ENCODE measurements around the gene TRABD2B.

The TRABD2B gene

DNA sequence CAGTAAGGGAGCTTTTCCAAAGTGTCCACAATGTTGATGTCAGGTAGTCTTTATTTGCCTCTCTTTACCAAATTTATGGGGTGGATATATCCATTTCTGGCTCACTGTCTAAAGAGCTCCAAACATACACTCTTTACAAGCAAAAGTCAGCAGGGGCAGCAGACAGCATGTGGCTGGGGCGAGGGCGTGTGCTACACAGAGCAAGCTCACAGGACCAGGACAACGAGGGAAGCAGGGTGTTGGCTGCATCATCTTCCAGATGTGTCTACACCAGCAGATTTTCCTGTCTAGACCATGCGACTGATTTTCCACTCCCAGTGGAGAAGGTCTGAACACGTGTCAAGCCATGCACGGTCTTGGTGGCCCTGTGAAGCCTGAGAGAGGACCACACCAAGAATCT lies 123.8 kb downstream of the TRABD2B start:
- DNase-seq, result no peak

DNA sequence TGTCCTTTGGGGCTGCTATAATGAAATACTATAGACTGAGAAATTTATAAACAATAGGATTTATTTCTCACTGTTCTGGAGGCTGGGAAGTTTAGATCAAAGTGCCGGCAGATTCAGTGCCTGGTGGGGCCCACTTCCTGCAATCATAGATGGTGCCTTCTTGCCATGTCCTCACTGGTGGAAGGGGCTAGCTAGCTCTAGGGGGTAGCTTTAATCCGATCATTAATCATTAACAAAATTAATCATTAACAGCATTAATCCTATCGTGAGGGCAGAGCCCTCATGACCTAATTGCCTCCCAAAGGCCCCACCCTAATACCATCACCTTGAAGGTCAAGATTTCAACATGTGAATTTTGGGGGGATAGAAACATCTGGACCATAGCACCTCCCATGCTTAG lies 124.3 kb downstream of the TRABD2B start:
- DNase-seq, result no peak

DNA sequence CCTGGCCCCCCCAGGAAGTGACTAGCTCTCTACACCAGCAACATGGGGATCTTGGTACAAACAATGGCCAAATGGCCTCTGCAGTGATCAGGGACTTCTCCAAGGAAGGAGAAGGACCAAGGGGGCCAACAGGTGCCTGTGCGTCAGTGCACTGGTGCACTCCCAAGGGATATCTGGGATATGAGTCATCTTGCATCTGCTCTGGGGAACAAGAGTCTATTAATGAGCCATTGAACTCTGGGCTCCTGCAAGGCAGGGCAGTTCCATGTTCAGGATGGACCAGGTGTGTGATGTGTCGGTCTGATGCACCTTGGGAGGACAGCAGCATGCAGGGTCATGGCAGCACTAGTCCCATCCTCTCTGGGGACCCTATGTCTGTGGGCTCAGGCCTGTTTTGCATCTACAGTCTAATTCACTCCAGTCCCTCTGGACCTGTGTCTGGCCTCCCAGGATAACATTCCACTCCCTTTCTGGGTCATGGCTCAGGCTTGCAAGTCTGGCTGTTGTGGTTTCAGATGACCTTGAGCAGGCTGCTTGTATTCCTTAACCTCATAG lies 125.3 kb downstream of the TRABD2B start:
- DNase-seq, result no peak

DNA sequence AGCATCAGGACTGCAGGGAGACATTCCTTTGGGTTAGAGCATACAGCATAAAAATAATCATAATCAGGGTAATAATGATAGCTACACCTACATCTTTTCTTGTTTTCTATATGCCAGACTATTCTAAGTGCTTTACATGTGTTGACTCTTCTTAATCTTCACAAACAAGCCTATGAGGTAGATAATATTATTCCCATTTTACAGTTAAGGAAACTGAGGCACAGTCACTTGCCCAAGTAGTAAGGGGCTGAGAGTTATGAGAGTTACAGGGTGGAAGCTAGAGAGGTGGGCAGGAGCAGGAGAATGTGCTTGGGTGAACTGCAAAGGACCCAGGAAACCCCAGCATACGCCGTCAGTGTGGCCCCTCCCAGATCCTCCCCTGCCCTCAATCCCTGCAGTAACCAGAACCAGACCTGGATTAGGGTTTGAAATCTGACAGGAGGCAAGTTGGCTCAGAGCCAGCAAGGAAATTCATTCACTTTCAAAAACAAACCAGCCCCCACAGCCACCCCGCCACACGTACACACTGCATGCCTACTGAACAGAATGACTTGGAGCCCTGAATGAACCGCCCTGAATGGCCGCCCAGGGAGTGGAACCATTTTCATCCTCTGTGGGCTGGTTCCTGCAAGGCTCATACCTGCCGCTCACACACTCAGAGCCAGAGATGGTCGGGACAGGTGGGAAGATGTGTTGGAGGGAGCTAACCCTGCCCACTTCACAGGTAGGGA lies 126.1 kb downstream of the TRABD2B start:
- DNase-seq, result no peak

DNA sequence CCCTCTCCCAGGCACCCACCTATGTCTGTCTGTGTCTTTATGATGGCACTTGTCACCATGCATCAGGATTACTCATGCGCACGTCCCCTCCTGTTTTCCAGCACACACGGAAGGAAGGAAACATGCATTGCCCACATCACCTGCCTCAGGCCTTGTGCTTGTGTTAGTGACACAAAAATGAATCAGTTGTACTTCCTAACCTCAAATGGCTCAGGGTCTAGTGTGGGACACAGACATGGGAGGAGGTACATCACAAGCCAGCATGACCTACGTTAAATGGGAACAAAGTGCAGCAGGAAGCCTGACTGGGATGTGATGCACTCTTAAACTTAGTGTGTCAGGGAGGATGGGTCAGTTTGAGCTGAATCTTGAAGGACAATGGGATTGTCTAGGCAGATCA lies 126.7 kb downstream of the TRABD2B start:
- DNase-seq, result no peak

DNA sequence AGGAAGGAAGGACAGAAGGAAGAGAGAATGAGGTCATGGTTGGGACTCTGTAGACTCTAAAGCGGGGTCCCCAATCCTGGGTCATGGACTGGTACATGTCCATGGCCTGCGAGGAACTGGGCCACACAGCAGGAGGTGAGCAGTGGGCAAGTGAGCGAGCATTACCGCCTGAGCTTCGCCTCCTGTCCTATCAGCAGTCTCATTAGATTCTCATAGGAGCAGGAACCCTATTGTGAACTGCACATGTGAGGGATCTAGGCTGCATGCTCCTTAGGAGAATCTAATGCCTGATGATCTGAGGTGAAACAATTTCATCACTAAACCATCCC lies 128.9 kb downstream of the TRABD2B start:
- DNase-seq, result no peak

DNA sequence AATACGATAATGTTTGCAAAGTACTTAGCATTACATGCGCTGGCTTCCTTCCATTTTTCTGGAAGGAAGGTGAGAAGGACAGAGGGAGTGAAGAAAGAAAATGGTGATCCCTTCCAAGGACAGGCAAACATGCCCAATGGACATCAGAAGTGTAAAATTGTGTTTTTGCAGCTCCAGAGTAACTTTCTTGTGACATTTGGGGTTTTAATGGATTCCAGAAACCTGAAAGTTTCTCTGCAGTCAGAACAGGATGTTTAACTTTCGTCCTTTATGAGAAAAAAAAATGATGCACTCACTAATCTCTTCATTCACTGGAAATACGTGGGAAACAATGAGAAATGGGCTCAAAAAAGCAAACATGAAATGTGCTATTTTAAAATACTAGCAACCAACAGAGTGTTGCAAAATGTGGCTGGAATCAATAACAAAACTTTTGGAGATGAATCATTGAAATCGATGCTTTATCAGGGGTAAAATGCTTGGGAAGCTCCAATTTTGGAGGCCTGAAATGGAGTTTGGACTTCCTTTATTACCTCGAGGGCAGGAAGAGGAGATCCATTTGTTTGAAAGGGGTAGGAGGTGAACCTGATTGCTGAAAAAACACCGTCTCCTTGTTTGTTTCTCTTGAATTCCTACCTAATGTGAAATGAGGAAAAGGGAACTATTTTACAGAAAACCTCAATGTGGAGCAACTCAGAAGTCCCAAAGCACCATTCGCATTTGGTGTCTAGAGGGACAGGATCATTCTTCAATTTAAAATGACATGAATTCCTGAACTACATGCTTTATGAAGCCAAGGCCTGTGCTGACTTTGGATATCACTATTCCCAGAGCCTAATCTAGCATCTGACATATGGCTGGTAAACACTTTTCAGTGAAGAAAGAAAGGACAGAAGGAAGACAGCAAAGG lies 129.5 kb downstream of the TRABD2B start:
- no peak for DNase-seq

DNA sequence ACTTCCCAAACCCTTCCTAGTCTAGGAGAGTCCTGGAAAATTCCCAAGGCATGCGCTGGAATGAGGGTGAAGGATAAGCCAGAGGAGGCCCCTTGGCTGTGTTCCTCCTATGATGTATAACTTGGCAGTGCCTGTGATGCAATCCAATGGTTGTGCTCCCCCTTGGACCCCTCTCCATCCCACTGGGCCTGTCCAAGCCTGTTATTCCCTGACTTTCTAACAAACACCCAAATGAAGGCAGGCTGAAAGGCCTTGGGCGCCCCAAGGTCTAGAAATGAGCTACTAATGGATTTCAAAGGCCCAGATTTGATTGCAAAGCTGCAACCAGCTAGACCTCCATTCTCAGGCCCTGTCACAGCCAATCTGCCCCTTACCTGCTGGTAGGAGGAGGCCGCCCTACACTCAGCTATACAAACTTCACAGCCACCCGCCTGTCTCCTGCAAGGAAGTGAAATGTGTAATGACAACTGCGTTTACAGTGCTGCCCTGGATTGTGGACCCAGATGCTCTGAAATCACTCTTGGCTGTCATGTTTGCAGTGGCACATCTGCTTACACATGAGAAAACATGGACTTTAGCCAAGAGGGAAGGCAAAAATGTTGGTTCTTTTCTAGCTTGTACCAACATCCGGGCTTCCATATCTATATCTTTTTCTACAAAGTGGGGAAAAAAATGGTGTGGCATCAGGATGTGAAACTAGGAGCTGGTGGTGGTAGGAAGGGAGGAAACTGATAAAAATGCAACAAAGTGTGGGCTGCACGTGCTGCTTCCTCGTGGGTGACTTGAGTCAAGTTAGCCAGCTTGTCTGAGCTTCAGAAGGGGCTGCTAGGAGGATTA lies 130.4 kb downstream of the TRABD2B start:
- DNase-seq, result no peak

DNA sequence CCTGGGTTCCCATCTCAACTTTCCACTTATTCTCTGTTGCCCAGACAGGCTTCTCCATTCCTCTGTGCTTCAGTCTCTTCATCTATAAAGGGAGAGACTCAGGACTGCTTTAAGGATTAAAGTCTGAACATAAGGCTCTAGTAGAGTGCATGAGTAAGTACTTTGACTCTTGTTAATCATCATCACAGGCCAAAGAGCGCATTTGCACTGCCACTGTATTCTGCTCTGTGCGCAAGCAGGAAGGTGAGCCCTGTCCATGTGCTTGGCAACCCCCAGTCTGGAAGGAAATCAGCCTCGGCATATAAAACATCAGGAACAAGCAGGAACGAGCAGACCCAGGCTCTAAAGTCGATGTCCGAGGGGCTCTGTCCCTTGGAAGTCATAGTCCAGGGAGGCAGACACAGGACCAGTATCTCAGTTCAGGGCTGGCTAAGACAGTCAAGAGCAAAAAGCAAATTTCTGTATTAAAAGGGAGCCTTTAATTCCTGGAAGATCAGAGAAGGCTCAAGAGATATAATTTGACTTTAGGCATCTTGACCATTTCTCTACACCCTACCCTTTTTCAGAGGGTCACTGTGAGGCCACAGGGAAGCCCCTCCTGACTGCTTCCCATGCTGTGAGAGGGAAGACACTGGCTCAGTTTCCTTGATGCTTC lies 131.2 kb downstream of the TRABD2B start:
- no peak for DNase-seq

DNA sequence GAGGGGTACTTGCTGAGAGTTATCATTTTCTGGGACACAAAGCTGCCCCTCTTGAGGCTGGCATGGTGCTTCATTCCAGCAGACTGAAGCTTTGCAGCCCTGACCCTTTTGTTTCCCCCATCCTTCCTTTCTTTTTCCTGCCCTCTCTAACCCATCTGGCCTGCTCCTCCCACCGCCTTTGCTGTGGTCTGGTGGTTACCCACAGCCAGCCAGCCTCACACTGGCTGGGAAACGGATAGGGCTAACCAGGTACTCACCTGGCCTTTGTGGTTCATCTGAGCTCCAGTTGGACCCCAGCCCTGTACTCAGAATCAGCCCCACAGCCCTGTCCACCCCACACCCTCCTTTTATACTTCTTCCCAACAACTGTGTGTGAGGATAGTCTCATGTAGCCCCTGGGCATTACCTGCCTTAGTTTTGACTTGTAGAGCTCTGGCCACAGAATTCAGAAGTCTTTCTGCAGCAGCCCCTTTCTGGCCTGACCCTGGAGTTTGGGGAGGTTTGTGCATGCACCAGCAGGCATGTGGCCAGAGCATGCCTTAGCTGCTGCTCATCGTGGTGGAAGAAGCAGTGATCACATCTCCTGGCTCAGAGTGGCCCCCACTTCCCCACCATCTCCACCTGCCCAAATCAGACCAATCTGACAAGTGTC lies 138.0 kb downstream of the TRABD2B start:
- no peak for DNase-seq

DNA sequence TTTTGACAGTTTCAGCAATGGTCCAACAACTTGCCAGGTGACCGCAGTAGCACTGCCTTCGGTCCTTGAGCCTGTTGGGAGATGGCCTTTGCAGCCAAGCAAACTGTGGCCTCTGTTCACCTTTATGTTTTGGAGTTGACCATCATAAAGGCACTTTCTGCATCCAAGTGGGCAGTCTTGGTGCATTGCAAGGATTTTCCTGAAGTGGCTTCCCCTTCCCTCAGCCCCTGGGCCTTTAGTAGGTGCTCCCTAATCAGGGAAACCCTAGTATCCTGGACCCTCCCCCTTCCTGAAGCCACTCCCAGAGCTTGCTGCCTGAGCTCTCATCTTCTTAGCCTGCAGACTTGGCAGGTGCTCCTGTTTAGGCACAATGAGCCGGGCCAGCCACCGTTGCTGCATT lies 140.2 kb downstream of the TRABD2B start:
- DNase-seq, result no peak

DNA sequence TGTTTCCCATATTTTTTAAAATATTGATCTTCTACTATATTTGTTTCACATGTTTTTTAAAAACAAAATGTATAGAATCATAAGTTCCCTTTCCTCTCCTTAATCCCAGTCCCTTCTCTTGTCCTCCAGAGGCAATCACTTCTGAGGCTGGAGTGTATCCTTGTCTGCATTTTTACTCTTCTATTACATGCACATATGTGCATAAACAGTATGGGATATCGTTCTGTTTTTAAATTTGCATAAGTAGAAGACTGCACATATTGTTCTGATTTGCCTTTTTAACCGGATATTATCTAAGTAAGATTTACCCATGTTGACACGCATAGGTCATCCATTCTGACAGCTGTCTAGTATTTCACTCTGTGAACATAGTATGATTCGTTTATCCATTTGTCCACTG lies 142.0 kb downstream of the TRABD2B start:
- DNase-seq, result no peak

DNA sequence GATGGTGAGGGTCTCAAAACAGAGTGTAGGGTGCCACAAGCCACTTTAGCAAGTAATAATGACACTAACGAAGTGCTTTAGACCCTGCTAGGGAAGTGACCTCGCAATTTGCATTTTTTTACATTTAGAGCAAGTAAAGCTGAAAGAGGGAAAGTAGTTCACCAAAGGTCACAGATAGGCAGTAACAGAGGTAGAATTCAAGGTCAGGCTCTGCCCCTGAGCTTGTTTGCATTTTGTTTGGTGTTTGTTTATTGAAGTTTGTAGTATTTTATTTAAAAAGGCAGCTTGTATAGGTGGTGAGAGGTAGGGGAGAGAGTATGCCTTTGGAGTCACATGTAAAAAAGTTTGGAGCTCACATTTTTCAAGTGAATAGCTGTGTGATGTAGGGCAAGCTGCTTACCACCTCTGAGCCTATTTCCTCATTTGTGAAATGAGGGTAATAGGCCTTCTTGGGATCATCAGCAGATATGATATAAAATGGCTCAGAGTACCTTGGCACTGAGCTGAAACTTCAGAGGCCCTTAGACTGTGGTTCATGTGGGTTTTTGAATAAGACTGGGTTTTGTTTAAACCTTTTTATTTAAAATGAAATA lies 142.5 kb downstream of the TRABD2B start:
- no peak for DNase-seq

DNA sequence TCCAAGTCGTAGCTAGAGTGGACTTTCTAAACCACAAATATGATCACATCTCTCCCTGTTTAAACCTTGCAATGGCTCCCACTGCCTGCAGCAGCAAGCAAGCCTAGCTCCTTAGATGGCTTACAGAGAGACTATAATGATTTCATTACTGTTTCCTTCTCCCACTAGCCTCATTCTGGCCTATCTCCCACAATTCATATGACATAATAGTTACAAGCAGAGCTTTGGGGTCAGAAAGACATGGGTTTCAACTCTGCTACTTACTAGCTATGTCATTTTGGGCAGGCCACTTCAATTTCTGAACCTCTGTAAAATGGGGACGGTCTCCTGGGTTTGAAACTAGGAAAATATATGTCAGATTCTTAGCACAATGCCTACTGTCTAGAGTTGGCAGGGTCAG lies 143.3 kb downstream of the TRABD2B start:
- DNase-seq, result no peak

DNA sequence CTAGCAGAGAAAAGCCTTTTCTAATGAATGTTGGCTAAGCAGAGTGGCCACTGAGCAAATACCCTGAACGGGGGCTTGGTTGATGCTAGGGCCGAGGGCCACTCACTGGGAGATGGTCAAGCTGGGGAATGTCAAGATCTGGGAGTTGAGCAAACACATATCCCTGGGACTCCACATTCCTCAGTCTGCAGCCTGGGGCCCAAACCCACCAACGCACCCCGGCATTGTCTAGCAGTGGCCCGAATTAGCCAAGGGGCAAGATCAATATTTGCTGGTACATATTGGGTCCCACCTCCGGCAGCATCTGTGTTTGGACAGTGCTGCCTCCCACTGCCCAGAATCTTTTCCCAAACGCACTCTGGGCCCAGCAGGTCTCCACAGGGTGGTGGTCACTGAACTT lies 144.1 kb downstream of the TRABD2B start:
- no peak for DNase-seq

DNA sequence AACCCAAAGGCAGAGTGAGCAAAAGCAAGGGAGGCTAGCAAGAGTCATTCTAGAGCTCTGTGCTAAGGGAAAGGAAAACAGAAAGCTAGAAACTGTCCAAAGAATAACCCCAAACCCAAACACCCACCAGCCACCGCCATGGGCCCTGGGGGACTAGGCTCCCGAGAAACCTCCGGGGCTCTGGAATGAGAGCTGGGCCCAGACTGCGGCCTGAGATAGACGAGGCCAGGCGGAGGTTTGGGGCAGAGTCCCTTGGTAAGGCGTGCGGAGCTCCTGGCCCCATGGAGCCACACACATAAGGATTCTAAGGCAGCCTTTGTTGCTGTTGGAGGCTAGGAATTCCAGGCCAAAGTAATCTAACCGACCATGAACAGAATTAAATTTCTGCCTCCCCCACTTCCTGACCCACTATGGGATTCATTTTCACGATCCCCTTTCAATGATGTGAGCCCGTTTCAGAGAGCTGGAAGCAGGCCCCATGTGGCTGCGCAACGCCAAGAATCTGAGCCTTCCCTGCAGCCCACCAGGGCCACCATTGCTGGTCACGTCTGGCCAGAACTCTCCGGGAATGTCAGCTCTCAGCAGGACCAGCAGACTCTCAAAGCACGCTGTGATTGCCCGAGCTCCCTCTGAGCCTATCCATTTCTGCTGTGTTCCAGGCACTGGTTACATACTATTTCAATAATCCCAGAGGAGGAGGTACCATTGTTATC lies 145.0 kb downstream of the TRABD2B start:
- DNase-seq, result no peak

DNA sequence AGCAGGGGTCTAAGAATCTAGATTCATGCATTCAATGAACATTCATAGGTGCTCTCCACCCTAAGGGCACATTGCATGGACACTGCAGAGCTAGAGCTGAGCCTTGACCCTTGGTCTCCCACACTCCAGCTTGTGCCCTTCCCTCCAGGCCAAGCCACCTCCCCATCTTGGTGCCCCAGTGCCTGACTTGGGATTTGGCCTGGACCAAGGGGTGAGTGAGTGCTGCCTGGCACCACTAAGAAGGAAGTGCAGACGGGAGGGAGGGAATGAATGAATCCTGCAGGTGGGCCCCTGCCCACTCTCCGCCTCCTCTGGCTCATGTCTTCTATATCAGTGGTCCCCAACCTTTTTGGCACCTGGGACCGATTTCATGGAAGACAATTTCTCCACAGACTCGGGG lies 146.7 kb downstream of the TRABD2B start:
- no peak for DNase-seq

DNA sequence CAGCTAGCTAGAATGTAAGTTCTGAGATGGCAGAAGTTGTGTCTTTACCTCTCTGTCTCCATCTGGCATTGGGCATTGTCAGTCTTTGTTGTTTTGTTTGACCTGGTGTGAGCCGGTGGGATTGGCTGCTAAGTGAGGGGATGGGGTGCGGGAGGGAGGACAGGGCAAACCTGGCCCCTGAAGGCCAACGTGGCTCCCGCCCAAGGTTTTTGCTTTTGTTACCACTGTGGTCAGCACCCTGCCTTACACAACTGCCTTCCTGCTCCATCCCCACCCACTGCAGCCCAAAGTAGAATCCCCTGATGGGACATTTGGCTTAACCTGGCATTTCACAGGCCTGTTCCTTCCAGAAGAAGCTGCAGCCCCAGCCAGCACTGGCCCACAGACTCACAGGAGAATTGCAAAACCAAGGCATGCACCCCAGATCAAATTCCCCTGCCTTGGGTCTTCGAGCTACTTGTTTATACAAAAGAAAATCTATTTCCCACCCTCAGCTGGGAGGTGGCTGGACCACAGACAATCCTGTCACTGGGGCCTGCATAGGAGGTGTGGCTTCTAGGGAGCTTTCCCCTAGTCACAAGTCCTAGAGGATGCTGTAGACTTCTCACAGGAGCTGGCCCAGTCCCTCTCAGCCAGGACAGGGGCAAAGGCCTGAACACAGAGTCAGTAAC lies 147.5 kb downstream of the TRABD2B start:
- DNase-seq, result no peak

DNA sequence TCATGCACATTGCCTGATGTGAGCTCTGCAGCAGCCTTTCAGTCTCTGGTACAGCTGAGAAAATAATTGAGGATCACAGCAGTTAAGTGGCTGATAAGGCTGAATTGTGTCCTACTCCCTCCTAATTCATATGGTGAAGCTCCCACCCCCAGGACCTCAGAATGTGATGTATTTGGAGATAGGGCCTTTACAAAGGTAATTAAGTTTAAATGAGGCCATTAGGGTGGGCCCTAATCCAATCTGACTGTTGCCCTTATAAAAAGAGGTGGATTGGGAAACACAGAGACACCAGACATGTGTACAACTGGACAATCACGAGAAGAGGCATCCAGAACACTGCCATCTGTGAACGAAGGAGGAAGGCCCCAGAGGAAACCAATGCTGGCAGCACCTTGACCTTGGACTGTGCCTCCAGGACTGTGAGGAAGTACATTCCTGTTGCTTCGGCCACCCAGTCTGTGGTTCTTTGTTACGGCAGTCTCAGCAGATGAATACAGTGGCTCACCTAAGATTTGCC lies 148.1 kb downstream of the TRABD2B start:
- no peak for DNase-seq

DNA sequence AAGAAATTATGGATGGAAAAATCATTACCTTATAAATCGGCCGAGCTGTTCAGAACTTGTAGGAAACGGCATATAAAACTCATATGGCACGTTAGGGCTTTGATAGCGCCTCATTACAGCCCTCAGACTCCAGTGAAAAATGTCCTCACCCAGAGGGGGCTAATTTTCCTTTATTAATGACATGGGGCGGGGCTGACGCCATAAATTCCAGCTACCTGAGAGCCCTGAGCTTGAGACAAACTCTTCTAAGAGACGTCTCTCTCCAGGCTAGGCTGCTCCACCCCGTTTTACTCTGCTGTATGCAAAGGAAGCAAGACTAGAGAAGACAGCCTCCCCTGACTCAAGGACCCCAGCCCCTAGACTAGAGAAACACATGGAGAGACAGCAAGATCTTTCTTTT lies 149.4 kb downstream of the TRABD2B start:
- DNase-seq, result no peak
